GM19372 (cell line): ENCODE results near the gene MAFG.

Experiments
- ATAC-seq: cut with Tn5 transposase; IDR thresholded peaks from one replicate; pipeline ENCODE4 v1.9.1; 2021; ENCODE audit warnings: mild to moderate bottlenecking, low read depth, moderate library complexity; ENCODE audit not compliant: unreplicated experiment

The MAFG gene

DNA sequence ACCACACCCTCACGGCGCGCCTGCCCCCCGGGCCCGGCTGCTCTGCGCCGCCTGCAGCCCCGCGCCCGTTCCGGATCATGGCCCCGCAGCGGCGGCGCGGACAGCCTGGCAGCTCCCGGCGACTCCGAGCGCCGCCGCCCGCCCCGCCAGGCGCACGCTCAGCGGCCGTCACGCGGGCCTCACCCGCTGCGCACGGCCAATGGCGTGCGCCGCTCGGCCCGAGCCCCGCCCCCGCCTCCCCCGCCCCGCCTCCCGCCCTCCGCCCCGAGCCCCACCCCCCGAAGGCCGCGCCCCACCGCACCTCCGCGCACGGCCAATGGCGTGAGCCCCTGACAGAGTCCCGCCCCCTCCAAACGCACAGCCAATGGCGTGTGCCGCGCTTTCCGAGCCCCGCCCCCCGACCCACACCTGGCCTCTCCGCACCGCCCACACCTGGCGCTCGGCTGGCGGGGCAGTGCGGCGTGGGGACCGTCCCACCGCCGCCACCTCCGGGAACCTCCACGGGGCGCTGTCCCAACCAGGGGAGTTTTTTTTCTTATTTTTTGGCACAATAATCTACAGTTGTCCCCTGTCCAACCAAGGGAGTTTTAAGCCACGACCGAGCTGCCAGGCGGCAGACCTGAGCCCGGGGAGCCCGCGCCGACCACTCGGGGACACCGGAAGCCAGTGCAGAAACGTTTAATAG is 16.1 kb downstream of the MAFG start, which contains the start of gene PCYT2:
PCYT2 (minus strand) TSS at position 123 of the 685 bp plus-strand sequence; CDS start at position 79, 44 bp downstream.
- peak; percentile 83 for ATAC-seq

DNA sequence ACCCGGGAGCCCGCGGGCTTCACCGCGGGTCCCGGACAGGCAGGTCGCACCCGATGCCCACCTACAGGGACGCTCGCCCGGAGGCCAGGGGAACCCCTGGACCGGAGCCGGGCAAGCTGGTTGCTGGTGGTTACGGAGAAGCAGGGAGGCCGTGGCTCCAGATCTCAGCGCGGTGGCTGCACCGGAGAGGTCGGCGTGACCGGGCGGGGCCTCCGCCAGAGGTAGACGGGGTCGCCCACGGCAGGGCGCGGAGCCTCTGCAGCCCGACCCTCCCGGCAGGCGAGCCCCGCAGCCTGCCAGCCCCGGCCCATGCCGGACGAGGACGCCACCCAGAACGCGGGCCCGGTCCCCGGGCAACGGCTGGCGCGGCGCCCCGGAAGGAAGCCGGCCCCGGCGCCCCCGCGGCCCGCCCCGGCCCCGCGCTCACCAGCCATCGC is 16.7 kb downstream of the MAFG start:
- ATAC-seq, result no peak

DNA sequence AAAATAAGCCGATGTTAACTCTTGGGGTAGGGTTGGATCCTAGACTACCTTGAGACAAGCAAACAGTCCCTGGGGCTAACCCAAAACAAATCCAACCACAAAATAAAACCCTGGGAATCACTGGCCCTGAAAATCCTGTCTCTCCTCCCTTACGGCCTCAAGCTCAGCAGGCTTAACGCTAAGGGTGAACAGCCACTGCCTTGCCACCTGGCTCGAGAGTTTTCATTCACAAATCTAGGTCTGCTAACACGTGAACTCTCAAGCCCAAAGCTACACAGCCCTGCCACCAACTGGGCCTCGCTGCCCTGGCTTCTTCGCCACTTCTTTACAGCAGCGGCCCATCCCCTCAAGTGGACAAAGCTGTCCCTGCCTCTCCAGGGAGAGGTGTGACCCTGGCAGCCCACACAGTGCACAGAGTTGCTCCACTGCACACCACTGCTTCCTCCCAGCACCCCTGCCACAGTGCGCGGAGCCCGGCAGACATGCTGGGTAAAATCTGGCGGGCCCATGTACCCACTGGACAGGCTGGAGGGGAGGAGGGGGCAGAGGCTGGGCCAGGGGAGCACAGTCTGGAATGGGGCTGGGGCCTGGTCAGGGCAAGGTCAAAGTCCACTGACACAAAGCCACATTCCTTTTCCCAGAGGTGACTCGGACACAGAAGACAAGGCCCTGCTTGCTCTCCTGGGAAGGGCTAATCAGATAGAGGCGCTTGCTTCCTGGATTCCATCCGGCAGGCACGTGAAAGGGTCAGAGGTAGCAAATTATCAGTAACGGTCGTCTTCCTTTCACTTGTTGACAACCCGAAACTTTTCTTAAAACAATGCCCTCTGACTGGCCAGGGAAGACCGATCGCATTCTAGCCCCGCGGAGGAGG is 17.3 kb downstream of the MAFG start:
- no peak for ATAC-seq

DNA sequence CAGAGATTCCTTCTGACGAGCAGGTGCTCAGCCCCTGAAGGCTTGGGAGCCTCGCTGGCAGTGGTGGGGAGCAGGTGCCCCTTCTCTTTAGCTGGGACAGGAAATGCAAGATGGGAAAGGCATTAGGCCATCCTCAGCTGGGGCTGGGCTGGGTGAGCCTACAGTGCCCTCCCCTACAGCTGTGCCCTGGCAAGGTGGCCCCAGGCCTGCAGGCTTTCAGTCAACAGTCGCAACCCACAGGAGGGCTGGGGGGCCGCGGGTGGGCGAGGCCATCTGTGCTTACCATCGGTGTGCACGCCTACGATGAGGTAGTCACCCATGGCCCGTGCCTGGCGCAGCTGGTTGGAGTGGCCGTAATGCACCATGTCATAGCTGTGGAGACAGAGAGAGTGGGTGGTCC is 18.3 kb downstream of the MAFG start:
- no peak for ATAC-seq

DNA sequence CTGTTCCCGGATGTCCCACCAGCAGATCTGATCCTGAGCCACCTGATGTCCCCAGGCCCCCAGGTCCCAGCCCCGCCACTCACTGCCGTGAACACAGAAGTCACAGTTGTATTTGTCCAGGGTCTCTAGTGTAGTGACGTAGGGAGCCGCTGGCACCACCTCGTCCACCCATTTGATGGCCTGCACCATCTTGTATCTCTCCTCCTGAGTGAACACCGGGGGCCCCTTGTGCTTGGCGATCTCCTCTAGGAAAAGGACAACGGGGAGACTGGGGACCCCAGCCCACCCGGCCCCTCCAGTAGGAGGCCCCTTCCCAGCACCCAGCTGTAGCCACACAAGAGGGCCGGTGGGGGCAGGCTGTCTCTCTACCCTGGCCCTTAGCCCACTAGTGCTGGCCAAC is 18.7 kb downstream of the MAFG start:
- ATAC-seq, result no peak

DNA sequence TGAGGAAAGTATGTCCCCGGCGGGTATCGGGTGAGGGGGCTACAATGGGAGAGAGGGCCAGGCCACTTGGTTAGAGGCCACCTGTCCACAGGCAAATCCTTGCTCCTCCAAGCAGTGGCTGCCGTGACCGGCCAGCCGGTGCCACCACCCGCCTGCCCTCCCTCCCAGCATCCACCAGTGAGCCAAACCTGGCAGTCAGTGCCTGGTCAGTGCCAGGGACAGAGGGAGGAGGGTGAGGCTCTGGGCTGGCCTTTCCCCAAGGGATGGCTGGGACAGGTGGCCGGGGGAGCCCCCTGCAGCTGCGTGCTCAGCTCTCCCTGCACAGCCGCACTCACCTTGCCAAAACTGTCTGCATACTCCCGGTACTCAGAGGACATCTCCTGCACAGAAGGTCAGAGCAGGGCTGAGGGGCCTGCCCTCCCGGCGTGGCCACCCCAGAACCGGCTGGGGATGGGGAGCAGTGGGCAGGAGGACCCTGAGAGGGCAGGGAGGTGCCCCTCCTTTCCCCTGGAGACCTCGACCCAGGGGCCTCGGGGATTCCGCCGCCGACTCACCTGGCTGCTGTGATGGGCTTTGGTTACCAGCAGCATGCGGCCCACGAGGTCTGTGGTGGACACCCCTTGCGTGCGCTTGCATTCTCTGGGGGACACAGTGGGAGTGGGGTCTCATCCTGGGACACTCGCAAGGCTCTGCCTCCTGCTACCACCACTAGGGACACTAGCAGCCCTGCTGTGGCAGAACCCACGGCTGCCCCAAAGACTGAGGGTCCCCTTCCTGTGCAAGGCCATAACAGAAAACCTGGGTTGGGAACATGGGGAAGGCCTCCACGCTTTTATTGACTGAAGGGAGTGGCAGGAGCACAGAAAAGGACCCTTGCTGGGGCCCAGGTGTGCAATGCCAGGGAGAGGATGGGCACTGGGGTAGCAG is 20.1 kb downstream of the MAFG start:
- ATAC-seq, result no peak

DNA sequence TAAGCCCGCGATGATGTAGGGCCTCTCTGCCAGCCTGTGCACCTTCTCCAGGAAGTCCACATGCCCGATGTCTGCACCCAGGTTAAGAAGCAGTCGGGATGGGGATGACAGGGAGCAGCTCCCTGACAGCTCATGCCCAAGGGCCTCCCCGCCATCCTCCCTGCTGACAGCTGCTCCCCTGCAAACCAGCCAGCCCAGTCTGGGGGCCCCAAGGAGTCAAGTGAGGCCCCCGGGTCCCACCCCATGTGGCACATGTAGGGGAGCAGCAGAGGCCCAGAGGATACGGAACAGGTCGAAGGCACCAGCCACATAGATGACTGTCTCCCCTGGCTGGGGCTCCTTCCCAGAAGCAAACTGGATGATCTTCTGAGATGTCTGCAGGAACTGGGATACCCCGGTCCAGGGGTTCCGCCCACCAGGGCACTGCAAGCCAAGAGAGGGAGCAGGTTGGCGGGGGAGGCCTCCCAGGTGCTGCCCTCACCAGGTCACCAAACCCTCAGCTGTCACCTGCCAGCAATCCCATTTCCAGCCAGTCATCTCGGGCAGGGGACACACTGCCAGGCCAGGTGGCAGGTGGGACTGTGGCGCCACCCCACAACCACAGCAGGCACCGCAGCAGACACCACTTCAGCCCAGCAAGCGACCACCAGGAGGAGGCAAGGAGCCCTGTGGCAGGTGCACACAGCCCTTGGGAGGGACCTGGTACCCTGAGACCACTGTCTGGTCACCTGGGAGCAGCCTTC is 20.9 kb downstream of the MAFG start:
- no peak for ATAC-seq

DNA sequence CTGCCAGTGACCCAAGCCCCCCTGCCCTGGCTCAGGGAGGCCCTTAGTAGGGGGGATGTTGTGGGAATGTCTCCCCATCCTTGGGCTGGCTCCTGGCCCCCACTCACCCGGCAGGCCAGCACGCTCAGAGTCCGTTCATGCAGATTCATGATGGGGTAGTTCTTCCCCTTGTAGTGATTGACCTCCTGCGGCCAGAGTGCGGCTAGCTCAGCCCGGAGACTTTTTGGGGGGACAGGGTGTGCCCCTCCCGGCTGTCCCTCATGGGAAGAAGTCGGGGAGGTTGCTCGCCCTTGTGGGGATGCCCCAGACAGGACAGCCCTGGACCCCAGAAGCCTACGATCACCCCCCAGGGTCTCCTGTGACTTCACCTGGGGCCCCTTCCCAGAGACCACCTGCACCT is 21.5 kb downstream of the MAFG start:
- no peak for ATAC-seq

DNA sequence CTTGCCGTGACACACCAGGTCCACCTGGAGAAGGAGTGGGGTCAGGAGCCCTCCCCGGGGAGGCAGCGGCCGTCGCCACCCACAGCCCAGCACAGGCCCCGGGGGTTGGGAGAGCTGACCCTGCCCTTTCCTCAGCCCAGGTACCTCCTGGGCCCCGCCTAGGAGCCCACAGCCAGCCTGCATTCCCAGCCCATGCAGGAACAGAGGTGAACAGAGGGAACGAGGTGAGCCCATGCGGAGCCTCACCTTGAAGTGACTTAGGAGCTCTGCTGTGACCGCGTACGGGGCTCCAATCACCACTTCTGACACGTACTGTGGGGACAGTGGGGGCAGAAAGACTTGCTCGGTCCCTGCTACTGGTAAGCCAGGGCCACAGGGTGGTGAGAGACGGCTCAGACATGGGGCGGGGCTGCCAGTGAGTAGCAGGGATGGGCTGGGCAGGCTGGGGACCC is 22.1 kb downstream of the MAFG start:
- no peak for ATAC-seq

DNA sequence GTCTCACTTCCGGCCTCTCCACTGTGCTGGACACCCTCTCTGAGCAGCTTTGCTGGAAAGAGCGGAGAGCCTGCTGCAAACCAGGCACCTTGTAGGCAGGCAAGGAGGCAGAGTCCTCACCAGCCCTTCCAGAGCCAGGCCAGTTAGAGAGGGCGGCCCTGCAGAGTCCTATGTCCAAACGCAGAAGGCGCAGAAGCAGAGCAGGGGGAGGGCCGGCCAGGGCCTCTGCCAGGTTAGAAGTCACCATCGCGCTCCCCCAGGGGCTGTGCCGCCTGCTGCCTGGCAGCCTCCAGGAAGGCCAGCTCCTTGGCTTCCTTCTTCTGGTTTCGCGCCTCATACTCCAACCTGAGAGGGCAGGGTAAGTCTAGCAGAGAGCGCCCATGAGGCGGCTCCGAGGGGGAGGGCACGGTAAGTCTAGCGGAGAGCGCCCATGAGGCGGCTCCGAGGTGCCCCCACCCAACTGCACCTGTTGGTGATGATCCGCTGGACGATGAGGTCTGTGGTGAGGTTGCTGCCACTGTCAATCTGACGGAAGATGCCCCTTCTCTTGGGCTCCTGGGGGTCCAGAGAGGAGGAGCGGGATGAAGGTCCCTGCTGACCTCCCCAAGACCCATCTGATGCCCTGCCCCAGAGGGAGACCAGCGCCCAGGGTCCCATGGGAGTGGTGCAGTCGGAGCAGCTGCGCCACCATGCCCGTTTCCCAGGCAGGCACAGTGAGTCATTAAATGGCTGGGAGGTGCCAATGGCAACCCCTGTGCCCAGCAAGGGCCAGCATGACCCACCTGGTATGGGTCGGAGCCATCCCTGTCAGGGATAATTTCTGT is 22.7 kb downstream of the MAFG start:
- ATAC-seq, result no peak

DNA sequence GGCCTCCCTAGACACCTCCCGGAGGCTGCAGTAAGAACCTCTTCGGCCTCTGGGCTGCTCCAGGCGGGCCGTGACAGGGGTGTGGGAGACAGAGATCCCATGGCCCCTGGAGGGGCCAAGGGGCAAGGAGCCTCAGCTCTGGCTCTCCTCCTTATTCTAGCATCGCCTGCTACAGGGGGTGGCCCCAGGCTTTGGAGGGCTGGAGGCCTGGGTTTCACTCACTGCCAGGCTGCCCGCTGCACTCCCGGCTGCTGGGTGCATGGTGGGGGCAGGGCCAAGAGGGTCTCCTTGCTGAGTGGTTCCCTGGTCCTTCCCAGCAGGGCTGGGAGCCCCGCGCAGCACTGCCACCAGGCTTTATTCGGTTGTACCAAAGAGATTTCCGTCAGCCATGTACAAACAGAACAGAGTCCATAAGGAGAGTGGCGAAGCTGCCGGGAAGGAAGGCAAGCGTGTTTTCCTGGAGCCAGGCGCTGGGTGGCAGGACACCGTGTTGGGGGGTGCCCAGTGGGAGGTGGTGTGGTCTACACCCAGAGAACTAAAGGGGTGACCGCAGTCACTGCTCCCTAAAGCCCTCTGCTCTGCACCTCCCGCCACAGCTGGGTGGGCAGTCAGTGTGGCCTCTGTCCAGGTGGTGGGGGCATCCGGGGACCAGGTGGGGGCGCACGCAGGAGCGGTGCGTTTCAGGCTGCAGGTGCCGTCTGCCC is 23.5 kb downstream of the MAFG start:
- ATAC-seq, result no peak

DNA sequence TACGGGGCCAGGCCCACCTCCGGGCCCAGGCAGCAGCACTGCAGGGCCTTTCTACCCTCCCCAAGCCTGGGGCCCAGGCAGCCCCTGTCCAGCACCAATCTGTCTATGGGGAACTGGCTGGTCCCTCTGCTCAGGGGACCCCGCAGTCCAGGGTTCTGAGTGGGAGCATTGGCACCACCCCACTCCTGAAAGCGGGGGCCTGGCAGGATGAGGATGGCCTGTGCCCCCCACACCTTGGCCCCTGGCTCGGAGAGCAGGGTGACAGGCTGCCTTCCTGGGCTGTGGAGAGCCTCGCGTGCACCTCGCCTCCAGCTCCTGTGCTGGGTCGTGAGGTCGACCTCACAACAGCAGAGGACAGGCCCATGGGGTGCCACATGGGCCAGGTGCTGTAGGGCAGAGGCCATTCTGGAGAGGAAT is 24.1 kb downstream of the MAFG start:
- no peak for ATAC-seq

DNA sequence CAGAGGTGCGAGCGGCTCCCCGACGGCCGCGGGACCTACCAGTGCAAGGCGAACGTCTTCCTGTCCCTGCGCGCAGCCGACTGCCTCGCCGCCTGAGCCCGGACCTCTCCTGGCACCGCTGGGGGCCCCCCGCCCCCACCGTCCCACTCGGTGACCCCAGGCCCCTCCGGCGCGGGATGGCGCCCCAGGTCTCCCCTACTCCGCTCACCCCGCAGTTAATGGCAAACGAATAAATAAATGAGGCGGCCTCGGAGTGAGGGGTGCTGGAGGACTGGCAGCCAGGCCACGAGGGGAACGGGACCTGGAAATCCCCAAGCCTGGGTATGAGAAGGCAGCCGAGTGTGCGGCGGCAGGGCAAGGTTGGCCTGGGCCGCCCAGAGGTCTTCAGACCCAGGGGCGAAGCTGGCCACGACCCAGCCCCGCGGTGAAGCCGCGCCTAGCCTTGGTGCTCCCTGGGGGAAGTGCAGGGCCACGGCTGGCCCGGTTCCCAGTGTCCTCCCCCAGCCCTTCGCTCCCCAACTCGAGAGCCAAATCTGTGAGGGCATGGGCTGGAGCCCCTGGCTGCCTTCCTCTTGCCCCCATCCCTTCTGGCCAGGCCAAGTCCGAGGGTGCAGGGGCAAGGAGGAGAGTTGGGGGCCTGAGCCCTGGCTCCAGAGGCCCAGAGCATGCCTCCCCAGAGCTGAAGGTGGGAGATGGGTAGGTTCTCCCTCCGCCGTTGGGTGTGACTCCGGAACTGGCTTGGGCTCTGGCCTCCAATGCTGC is 24.7 kb downstream of the MAFG start:
- ATAC-seq, result no peak

DNA sequence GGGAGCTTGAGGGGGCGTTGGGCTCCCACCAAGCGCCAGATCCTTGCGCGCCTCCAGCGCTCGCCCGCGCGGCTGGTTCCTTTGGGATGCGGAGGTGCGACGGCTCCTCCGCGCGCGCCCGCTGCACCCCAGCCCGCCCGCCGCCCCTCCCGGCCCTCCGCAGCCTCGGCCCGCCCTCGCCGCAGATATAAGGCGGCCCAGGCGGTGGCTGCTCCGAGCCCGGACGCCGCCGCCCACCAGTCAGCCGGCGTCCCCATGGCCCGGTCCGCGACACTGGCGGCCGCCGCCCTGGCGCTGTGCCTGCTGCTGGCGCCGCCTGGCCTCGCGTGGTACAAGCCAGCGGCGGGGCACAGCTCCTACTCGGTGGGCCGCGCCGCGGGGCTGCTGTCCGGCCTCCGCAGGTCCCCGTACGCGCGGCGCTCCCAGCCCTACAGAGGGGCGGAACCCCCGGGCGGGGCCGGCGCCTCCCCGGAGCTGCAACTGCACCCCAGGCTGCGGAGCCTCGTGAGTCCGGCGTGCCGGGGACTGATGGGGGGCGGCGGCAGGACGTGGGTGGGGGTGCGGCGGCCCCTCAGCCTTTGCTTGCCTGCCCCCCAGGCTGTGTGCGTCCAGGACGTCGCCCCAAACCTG is 25.4 kb downstream of the MAFG start, which contains the start of gene NPB:
NPB (plus strand) TSS at position 216 of the 630 bp plus-strand sequence; CDS start at position 256, 40 bp downstream.
- ATAC-seq, result no peak

DNA sequence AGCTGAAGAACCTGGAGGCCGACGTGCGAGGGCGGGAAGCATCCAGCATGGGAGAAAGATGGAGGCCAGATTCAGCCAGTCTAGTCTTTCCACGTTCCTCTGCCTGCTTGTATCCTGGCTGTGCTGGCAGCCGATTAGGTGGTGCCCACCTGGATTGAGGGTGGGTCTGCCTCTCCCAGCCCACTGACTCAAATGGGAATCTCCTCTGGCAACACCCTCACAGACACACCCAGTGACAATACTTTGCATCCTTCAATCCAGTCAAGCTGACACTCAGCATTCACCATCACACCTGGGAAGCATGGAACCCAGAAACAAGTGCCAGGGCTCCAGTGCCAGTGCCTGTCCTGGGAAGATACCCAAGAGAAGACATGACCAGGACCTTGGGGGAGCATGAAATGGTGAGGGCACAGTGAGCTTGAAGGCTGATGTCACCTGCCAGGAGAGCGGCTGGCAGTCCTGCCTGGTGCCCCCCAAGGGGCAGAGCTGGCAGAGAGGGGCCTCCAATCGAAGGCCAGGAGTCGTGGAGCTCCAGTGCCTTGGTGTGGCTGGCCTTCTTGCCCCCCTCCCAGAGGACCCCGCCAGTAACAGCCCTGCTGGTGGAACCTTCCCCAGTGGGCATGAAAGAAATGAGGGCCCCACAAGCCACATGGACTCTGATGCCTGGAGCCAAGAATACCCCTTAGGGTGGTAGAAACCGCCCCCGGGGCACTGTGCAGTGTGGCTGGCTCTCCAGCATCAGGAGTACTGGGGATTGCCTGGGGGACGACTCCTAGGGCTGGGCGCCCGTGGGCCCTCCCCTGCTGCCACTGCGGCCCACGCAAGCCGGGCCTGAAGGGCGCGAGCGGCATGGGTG is 26.1 kb downstream of the MAFG start:
- no peak for ATAC-seq

DNA sequence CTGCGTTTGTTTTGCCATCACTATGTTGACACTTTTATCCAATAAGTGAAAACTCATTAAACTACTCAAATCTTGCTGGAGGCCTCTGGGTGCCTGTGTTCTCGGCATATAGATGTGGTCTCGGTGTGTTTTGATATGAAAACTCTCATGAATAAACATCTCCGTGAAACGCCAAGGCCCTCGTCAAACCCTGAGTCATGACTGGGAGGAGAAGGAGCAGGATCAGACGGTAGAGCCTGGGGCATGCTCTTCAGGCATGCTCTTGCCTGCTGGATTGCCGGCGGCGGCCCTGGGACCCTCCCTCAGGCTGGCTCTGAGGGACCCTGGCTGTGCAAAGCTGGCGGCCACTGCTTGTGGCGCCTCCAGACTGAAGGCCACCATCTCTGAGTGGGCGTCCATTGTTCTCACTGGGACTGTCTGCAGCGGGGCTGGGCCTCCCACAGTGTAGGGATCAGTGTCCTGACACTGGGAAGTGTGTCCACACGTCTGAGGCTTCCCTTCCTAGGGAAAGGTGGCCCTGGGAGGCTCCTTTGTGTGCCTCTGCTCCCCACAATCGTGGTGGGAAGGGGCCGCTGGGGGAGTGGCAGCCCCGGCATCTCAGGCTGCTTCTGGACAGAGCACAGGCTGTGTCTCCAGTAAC is 27.2 kb downstream of the MAFG start:
- no peak for ATAC-seq
